GM20000 (cell line): ENCODE measurements around the gene BPIFB4.
"Not testable (repeated sequence)": the region's sequence is repeated elsewhere in the genome, so short reads cannot be mapped to it uniquely, and the experiment has no call there.

Source experiments
- DNase-seq: peaks from one replicate; pipeline ENCODE4 v3.0.0; 2012; ENCODE audit warnings: low spot score
- CTCF ChIP-seq: IDR thresholded peaks from 2 replicates; pipeline ENCODE4 v1.5.1; 2012; ENCODE audit warnings: mild to moderate bottlenecking, control low read depth; ENCODE audit errors: extremely low read depth, missing control alignments

Gene BPIFB4

GRCh38 chr20:33034901-33035492 lies 44.4 kb upstream of the BPIFB4 start:
- DNase-seq: no peak
- no peak for TF ChIP-seq CTCF

GRCh38 chr20:33037456-33037855 lies 42.0 kb upstream of the BPIFB4 start:
- no peak for DNase-seq
- no peak for TF ChIP-seq CTCF

GRCh38 chr20:33038243-33038642 lies 41.2 kb upstream of the BPIFB4 start:
- no peak for TF ChIP-seq CTCF
- DNase-seq: no peak

- no peak for TF ChIP-seq CTCF
Measured at GRCh38 chr20:33042430-33042829, 37.0 kb upstream of the BPIFB4 start.

GRCh38 chr20:33042983-33043730 lies 36.3 kb upstream of the BPIFB4 start:
- DNase-seq: no peak
- TF ChIP-seq CTCF: no peak

More at GRCh38 chr20:33042430-33042829, 37.0 kb upstream of the BPIFB4 start:
- DNase-seq: no peak

GRCh38 chr20:33043731-33044181 lies 35.7 kb upstream of the BPIFB4 start:
- no peak for DNase-seq
- TF ChIP-seq CTCF: no peak

GRCh38 chr20:33045129-33045721 lies 34.2 kb upstream of the BPIFB4 start:
- not testable (repeated sequence) for DNase-seq
